Lung (tissue), 12 donors: ENCODE results near the gene SARS2. TPM values are rescaled to one million over a fixed set of nuclear protein-coding genes. Genes with fewer than 3 reads are reported as not detected.
A peak's percentile ranks its signal among the peaks of the same experiment; 100 is the strongest.
"Not testable (repeated sequence)": the region's sequence is repeated elsewhere in the genome, so short reads cannot be mapped to it uniquely, and the experiment has no call there.

ENCODE experiments used
- ATAC-seq: fragments of 200-7000 bp; cut with Tn5 transposase; one replicate; pipeline ENCODE4 v1.9.1; 2020; ENCODE audit warnings: moderate number of reproducible peaks; ENCODE audit not compliant: insufficient read depth, low FRiP score
- DNase-seq, 3 donors: peaks; one replicate each; pipeline ENCODE4 v3.0.0-alpha.2; 2013 to 2017
- H3K27ac ChIP-seq, 2 donors: one replicate each; pipeline ENCODE4 v1.5.1; 2013; ENCODE audit warnings: mild to moderate bottlenecking in 2 of 2, moderate library complexity in 2 of 2, control low read depth in 1 of 2, inconsistent platforms in 1 of 2, low read depth in 1 of 2, low read length in 1 of 2
- H3K27me3 ChIP-seq, 3 donors: one replicate each; pipeline ENCODE4 v1.5.1; 2013; ENCODE audit warnings: low read length in 2 of 3; ENCODE audit not compliant: control insufficient read depth in 3 of 3, insufficient read depth in 3 of 3
- H3K36me3 ChIP-seq, 4 donors: one replicate each; pipeline ENCODE4 v1.5.1; 2013; ENCODE audit warnings: low read length in 4 of 4, mild to moderate bottlenecking in 1 of 4, moderate library complexity in 1 of 4; ENCODE audit not compliant: control insufficient read depth in 4 of 4, insufficient read depth in 4 of 4
- H3K4me1 ChIP-seq, 5 donors: one replicate each; pipeline ENCODE4 v1.5.1; 2013; ENCODE audit warnings: low read length in 5 of 5, mild to moderate bottlenecking in 2 of 5, moderate library complexity in 1 of 5; ENCODE audit not compliant: control insufficient read depth in 5 of 5, insufficient read depth in 5 of 5
- H3K4me3 ChIP-seq: one replicate; pipeline ENCODE4 v1.5.1; 2013; ENCODE audit warnings: mild to moderate bottlenecking, control low read depth, moderate library complexity
- H3K9ac ChIP-seq, 2 donors: one replicate each; pipeline ENCODE4 v1.5.1; 2013; ENCODE audit warnings: low read length in 2 of 2, control low read depth in 1 of 2; ENCODE audit not compliant: insufficient read depth in 1 of 2
- H3K9me3 ChIP-seq, 4 donors: one replicate each; pipeline ENCODE4 v1.5.1; 2013; ENCODE audit warnings: low read length in 3 of 4, mild to moderate bottlenecking in 1 of 4, moderate library complexity in 1 of 4; ENCODE audit not compliant: control insufficient read depth in 4 of 4, insufficient read depth in 3 of 4
- CTCF ChIP-seq: IDR thresholded peaks from 2 replicates; pipeline ENCODE4 v1.5.1; 2012; ENCODE audit warnings: mild to moderate bottlenecking; ENCODE audit errors: control extremely low read depth, extremely low read depth
- WGBS, 2 donors: extraction: QIAGEN DNeasy Blood & Tissue Kit; methylation state at CpG; one replicate each; pipeline ENCODE4 v1.1.7; 2013; 5-methylcytosine and 5-hydroxymethylcytosine counted together
- polyA plus RNA-seq, 2 donors: library from polyadenylated mRNA; stranded (reverse); fragments of 200-250 nt; gene quantifications; one replicate each; pipeline ENCODE4 v1.2.1, GENCODE V29; 2013
- total RNA-seq, 2 donors: library from RNA; depleted of rRNA in 1 of 2; stranded (reverse); fragments of >200 nt in 1 of 2; gene quantifications; one replicate each; pipeline ENCODE4 v1.2.1, GENCODE V29; 2014 to 2021
- donor health status: control.
- donor health status: control.
- donor health status: Bipolar disorder and iron deficiency.
- donor health status: healthy.
- donor health status: DM: yes; HTN: yes; CAD: no.

Gene SARS2
- total and polyA plus RNA-seq, 4 donors, result 14.3 to 34.6 (median 24.3) TPM

- peaks cover 0 to 11% (median 0%) of the 10 kb centered on the region in 4 donors for H3K36me3 ChIP-seq
- no peaks in the 10 kb centered on the region for H3K27me3 ChIP-seq
- ATAC-seq (no peak), DNase-seq (no peak)
- no peaks in the 10 kb centered on the region for H3K9me3 ChIP-seq
- H3K4me3 ChIP-seq, result no peak overlapping the region
- peaks cover 0 to 11% (median 2%) of the 10 kb centered on the region in 5 donors for H3K4me1 ChIP-seq
- TF ChIP-seq CTCF, result no peak
- no peak overlapping the region for H3K9ac ChIP-seq
- WGBS, 2 donors, result 76 to 90% methylated on average over 6 of the region's 6 CpGs
- H3K27ac ChIP-seq, result no peak overlapping the region
Measured at GRCh38 chr19:38875656-38876395, 54.7 kb downstream of the SARS2 start.

GRCh38 chr19:38873400-38873799, 57.2 kb downstream of the SARS2 start:
- not testable (repeated sequence) for H3K9ac ChIP-seq, H3K27ac ChIP-seq, H3K27me3 ChIP-seq, H3K4me3 ChIP-seq, DNase-seq, H3K9me3 ChIP-seq, H3K36me3 ChIP-seq, ATAC-seq
- H3K4me1 ChIP-seq, result peaks cover 0 to 20% (median 8%) of the 10 kb centered on the region in 5 donors
- WGBS, 2 donors, result 91 to 93% methylated on average over 10 of the region's 10 CpGs

- H3K27ac ChIP-seq, result no peak overlapping the region
- no peak for ATAC-seq
- no peak overlapping the region for H3K4me3 ChIP-seq
- 86 to 88% methylated on average over 19 of the region's 19 CpGs for WGBS, 2 donors
- H3K4me1 ChIP-seq, result peaks cover 0 to 12% (median 5%) of the 10 kb centered on the region in 5 donors
- H3K9ac ChIP-seq, result no peak overlapping the region
- no peak for TF ChIP-seq CTCF
- DNase-seq, result no peak
- H3K36me3 ChIP-seq, result no peaks in the 10 kb centered on the region
- H3K9me3 ChIP-seq, result no peaks in the 10 kb centered on the region
- no peaks in the 10 kb centered on the region for H3K27me3 ChIP-seq
Measured at GRCh38 chr19:38870612-38871011, 60.0 kb downstream of the SARS2 start.

GRCh38 chr19:38869836-38870607, 60.5 kb downstream of the SARS2 start:
- peak overlapping the region; percentile 46 to 53 for H3K9ac ChIP-seq
- H3K27ac ChIP-seq, result peak overlapping the region in 1 of 2 donors; percentile 37
- no peaks in the 10 kb centered on the region for H3K36me3 ChIP-seq
- ATAC-seq (peak; percentile 89), DNase-seq (peak; percentile 62 to 75 (median 67))
- H3K9me3 ChIP-seq, result no peaks in the 10 kb centered on the region
- H3K27me3 ChIP-seq, result no peaks in the 10 kb centered on the region
- peaks cover 0 to 12% (median 5%) of the 10 kb centered on the region in 5 donors for H3K4me1 ChIP-seq
- H3K4me3 ChIP-seq, result peak overlapping the region; percentile 15
- 17 to 22% methylated on average over 54 to 62 of the region's 62 CpGs for WGBS, 2 donors
- TF ChIP-seq CTCF, result peak; percentile 85
